Tibial artery (tissue), 4 donors: ENCODE measurements around the gene RNF133.
A peak's percentile ranks its signal among the peaks of the same experiment; 100 is the strongest.

Experiments
- DNase-seq, 2 donors: peaks; one replicate each; pipeline ENCODE4 v3.0.0-alpha.2; 2019
- H3K27ac ChIP-seq, 2 donors: fragments of 200-600 bp; sonication (generic) in 1 of 2; 1 replicate in 1 of 2; 2 replicates in 1 of 2; pipeline ENCODE4 v1.5.1; 2018 to 2019; ENCODE audit warnings: mild to moderate bottlenecking in 1 of 2
- H3K27me3 ChIP-seq, 2 donors: fragments of 200-600 bp; sonication (generic) in 1 of 2; one replicate each; pipeline versions ENCODE4 v1.5.1 to v1.6.0; 2016 to 2019
- H3K36me3 ChIP-seq, 3 donors: fragments of 200-600 bp; sonication (generic) in 2 of 3; one replicate each; pipeline ENCODE4 v1.5.1; 2016 to 2019; ENCODE audit warnings: mild to moderate bottlenecking in 2 of 3
- H3K4me1 ChIP-seq, 4 donors: fragments of 200-600 bp; sonication (generic) in 2 of 4; 1 replicate in 3 of 4; 2 replicates in 1 of 4; pipeline ENCODE4 v1.5.1; 2016 to 2019
- H3K4me3 ChIP-seq, 2 donors: fragments of 200-600 bp; sonication (generic) in 1 of 2; 1 replicate in 1 of 2; 2 replicates in 1 of 2; pipeline ENCODE4 v1.5.1; 2018 to 2019; ENCODE audit warnings: mild to moderate bottlenecking in 2 of 2
- H3K9me3 ChIP-seq, 3 donors: fragments of 200-600 bp; sonication (generic) in 1 of 3; one replicate each; pipeline ENCODE4 v1.5.1; 2016 to 2019
- intact Hi-C: fragments of 100-400 bp; cut with DNase I; formaldehyde crosslinking; loops from one replicate; pipeline ENCODE4 v1.15.0; 2023; ENCODE audit warnings: low total_unique reads
- TF ChIP-seq, protein P1 (sequence below), 2 experiments: fragments of 200-600 bp in 1 of 2; fragments of 450-650 bp in 1 of 2; IDR thresholded peaks; one replicate each; pipeline ENCODE4 v1.5.1; 2017 to 2019; ENCODE audit warnings: antibody characterized with exemption in 2 of 2, mild to moderate bottlenecking in 1 of 2, moderate library complexity in 1 of 2

RNF133 gene

DNA sequence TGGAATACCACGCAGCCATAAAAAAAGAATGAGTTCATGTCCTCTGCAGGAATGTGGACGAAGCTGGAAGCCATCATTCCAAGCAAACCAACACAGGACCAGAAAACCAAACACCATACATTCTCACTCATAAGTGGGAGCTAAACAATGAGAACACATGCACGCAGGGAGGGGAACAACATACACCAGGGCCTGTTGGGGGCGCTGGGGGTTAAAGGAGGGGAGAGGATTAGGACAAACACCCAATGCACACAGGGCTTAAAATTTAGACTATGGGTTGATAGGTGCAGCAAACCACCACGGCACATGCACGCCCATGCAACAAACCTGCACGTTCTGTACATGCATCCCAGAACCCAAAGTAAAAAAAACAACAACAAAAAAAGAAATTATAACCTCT is 23.3 kb downstream of the RNF133 start:
- Histone ChIP-seq H3K4me3 (no peak overlapping the region), H3K27me3 (no peaks in the 10 kb centered on the region), H3K36me3 (no peaks in the 10 kb centered on the region), H3K27ac (no peak overlapping the region), H3K4me1 (peaks cover 0 to 10% (median 5%) of the 10 kb centered on the region in 4 donors), H3K9me3 (no peaks in the 10 kb centered on the region)
- intact Hi-C loops = no loop called here
- DNase-seq = no peak
- TF ChIP-seq, protein P1, sequence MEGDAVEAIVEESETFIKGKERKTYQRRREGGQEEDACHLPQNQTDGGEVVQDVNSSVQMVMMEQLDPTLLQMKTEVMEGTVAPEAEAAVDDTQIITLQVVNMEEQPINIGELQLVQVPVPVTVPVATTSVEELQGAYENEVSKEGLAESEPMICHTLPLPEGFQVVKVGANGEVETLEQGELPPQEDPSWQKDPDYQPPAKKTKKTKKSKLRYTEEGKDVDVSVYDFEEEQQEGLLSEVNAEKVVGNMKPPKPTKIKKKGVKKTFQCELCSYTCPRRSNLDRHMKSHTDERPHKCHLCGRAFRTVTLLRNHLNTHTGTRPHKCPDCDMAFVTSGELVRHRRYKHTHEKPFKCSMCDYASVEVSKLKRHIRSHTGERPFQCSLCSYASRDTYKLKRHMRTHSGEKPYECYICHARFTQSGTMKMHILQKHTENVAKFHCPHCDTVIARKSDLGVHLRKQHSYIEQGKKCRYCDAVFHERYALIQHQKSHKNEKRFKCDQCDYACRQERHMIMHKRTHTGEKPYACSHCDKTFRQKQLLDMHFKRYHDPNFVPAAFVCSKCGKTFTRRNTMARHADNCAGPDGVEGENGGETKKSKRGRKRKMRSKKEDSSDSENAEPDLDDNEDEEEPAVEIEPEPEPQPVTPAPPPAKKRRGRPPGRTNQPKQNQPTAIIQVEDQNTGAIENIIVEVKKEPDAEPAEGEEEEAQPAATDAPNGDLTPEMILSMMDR (IDR thresholded peaks at IDR 0.05) = no peak

DNA sequence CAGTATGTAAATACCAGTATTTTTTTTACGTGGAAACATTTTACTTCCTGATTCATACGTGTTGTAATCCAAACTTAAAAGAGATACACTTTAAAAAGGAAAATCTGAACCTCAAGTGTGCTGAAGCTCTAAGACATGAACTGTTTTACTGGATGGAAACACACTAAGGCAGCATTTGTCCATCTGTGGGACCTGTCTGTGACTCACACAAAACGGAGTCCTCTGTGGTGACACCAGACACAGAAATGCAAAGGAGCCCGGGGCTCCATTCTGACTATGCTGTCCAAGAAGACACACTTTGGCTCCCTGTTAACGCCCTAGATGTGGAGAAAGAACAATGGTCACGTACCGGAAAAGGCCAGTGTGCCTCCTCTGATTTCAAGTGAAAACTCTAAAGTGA is 23.9 kb downstream of the RNF133 start:
- Histone ChIP-seq H3K9me3 (no peaks in the 10 kb centered on the region), H3K36me3 (no peaks in the 10 kb centered on the region), H3K4me3 (peak overlapping the region in 1 of 2 donors; percentile 2), H3K27me3 (no peaks in the 10 kb centered on the region), H3K4me1 (peaks cover 0 to 10% (median 5%) of the 10 kb centered on the region in 4 donors), H3K27ac (no peak overlapping the region)
- intact Hi-C loops = no loop called here
- TF ChIP-seq, protein P1 (IDR thresholded peaks at IDR 0.05) = no peak
- DNase-seq = no peak

DNA sequence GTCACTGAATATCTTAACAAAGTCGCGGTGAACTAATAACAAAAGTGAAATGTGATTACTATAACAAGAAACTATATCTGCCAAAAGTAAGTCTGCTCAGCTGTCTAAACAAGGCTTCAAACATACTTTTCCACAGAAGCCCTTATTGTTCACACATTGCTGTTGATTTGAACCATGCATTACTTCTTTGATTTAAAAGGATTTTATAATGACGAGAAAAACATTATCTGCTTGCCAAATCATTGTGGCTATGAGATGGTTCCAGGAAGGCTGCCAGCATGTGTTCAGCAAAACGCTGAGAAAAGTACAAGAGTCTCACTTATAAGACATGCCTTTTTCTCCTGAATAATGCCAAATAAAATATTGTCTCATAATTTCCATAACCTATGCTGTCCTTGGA is 24.4 kb downstream of the RNF133 start:
- Histone ChIP-seq H3K4me3 (peak overlapping the region in 1 of 2 donors; percentile 2), H3K9me3 (no peaks in the 10 kb centered on the region), H3K36me3 (no peaks in the 10 kb centered on the region), H3K27ac (no peak overlapping the region), H3K4me1 (peaks cover 0 to 10% (median 5%) of the 10 kb centered on the region in 4 donors), H3K27me3 (no peaks in the 10 kb centered on the region)
- TF ChIP-seq, protein P1 (IDR thresholded peaks at IDR 0.05) = no peak
- intact Hi-C loops = no loop called here
- DNase-seq = no peak

DNA sequence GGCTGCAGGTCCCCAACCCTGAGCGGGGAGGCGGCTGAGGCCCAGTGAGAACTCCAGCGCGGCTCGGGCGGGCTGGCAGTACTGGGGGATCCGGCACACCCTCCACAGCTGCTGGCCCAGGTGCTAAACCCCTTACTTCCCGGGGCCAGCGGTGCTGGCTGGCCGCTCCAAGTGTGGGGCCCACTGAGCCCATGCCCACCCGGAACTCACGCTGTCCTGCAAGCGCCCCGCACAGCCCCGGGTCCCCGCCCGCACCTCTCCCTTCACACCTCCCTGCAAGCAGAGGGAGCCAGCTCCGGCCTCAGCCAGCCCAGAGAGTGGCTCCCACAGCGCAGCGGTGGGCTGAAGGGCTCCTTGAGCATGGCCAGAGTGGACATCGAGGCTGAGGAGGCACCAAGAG is 25.0 kb downstream of the RNF133 start:
- intact Hi-C loops = no loop called here
- Histone ChIP-seq H3K4me3 (no peak overlapping the region), H3K36me3 (no peaks in the 10 kb centered on the region)

DNA sequence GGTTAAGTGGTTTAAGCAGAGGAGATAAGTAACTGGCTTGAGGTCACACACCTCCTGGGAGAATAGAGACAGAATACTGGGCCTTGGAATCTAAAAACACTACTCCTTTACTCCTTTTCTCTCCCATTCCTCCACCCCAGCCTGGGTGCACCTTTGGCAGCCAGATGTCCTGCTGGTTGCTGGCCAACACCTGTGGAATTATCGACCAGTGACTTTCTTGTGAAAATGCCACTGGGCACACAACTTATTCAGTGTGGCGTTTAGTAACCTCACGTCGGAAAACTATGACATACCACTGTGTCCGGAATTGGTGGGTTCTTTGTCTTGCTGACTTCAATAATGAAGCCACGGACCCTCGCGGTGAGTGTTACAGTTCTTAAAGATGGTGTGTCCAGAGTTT is 26.4 kb downstream of the RNF133 start:
- Histone ChIP-seq H3K4me3 (no peak overlapping the region), H3K4me1 (peaks cover 0 to 10% (median 5%) of the 10 kb centered on the region in 4 donors), H3K27ac (no peak overlapping the region), H3K36me3 (no peaks in the 10 kb centered on the region), H3K27me3 (no peaks in the 10 kb centered on the region), H3K9me3 (no peaks in the 10 kb centered on the region)
- intact Hi-C loops = no loop called here
- DNase-seq = no peak
- TF ChIP-seq, protein P1 (IDR thresholded peaks at IDR 0.05) = no peak

More for the DNA sequence above, 25.0 kb downstream of the RNF133 start:
- TF ChIP-seq, protein P1 (IDR thresholded peaks at IDR 0.05) = no peak
- Histone ChIP-seq H3K27me3 (no peaks in the 10 kb centered on the region), H3K9me3 (no peaks in the 10 kb centered on the region), H3K4me1 (peaks cover 0 to 10% (median 5%) of the 10 kb centered on the region in 4 donors), H3K27ac (no peak overlapping the region)
- no peak for DNase-seq

DNA sequence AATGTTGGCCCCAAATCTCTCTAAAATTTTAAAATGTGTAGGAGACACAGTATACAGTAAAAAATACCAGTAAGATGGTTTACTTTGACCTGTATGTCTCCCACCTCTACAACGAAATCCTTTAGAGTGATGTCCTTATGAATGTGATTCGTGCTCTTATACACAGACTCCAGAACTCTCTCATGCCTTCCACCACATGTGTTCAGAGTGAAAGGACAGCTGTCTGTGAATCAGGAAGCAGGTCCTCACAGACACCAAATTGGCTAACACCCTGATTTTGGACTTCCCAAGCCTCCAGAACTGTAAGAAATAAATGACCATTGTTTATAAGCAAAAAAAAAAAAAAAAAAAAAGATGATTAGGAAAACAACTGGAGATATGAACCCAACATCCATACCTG is 35.2 kb downstream of the RNF133 start:
- no peak for DNase-seq
- TF ChIP-seq, protein P1 (IDR thresholded peaks at IDR 0.05) = no peak
- intact Hi-C loops = no loop called here
- H3K27me3 ChIP-seq = no peaks in the 10 kb centered on the region
- H3K9me3 ChIP-seq = no peaks in the 10 kb centered on the region
- H3K4me1 ChIP-seq = no peaks in the 10 kb centered on the region
- no peak overlapping the region for H3K4me3 ChIP-seq
- H3K36me3 ChIP-seq = no peaks in the 10 kb centered on the region
- H3K27ac ChIP-seq = no peak overlapping the region
